ENCODE results near the gene COBL. TPM values are rescaled to one million over a fixed set of nuclear protein-coding genes. Genes with fewer than 3 reads are reported as not detected.

The COBL gene
- total RNA-seq, 1 donor from 2014 or later: 0.05 TPM

DNA sequence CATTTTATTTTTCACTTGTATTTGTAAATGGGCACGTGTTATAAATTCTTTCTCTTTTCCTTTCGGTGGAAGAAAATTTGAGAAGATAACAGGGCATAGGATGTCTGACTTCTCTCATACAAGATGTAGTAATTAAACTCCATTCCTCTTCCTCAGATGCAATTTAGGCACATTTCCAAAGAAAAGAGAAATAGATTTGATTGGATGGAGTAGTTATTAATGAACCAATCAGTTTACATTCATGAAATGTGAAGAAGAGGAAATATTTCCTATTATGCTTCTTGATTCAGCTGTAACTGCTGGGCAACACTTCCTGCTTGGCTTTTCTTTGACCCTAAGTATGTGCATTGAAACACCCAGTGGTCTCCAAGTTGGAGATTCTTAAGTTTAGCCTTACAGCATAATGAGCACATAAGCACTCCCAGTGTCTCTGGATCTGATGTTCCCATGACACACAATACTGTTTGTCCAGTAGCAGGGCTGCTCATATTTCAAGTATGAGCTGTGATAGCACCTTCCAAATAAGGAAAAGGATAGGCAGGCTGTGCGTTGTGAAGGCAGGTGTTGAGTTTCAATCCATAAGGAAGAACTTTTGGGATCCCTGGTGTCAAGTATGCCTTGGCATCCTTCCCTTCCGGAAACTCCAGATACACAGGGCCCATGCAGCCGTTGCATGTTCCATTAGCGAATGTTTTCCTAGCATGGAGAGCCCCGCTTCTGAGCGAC lies 33.4 kb upstream of the COBL start:
- TF ChIP-seq, protein P1, sequence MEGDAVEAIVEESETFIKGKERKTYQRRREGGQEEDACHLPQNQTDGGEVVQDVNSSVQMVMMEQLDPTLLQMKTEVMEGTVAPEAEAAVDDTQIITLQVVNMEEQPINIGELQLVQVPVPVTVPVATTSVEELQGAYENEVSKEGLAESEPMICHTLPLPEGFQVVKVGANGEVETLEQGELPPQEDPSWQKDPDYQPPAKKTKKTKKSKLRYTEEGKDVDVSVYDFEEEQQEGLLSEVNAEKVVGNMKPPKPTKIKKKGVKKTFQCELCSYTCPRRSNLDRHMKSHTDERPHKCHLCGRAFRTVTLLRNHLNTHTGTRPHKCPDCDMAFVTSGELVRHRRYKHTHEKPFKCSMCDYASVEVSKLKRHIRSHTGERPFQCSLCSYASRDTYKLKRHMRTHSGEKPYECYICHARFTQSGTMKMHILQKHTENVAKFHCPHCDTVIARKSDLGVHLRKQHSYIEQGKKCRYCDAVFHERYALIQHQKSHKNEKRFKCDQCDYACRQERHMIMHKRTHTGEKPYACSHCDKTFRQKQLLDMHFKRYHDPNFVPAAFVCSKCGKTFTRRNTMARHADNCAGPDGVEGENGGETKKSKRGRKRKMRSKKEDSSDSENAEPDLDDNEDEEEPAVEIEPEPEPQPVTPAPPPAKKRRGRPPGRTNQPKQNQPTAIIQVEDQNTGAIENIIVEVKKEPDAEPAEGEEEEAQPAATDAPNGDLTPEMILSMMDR (conservative IDR thresholded peaks at IDR 0.05): no peak
- no peaks in the 10 kb centered on the region for H3K4me1 Mint-ChIP-seq
- H3K27me3 Mint-ChIP-seq (ENCODE audit: low read depth): peaks cover 6% of the 10 kb centered on the region
- H3K4me3 Mint-ChIP-seq: no peak overlapping the region
- no peaks in the 10 kb centered on the region for H3K36me3 Mint-ChIP-seq (ENCODE audit: low read depth)
- DNase-seq (ENCODE audit: low read depth, low spot score): no peak
- peaks cover 3% of the 10 kb centered on the region for H3K9me3 Mint-ChIP-seq
- H3K27ac Mint-ChIP-seq (ENCODE audit: unreplicated experiment): no peak overlapping the region

DNA sequence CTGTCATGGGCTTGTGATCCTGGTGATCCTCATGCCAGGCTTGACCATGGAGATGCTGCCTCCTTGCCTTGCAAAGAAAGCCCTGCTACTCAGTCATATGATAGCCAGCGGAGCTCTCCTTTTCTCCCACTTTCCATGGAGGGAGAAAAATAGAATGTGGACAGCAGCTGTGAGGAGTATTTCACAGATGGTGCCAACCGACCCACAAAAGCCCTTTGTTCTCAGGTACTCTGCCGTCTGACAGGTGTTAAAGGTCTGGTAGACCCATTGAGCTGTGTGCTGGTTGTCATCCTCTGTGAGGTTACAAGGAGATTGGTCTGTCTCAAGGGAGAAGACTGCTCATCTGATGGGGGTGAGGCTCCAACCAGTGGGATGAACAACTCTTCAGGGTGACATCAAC lies 29.5 kb upstream of the COBL start:
- Mint-ChIP-seq H3K27ac (ENCODE audit: unreplicated experiment) (no peak overlapping the region), H3K4me3 (no peak overlapping the region), H3K9me3 (no peaks in the 10 kb centered on the region), H3K4me1 (no peaks in the 10 kb centered on the region), H3K36me3 (ENCODE audit: low read depth) (no peaks in the 10 kb centered on the region), H3K27me3 (ENCODE audit: low read depth) (peaks cover 6% of the 10 kb centered on the region)
- DNase-seq (ENCODE audit: low read depth, low spot score): no peak
- TF ChIP-seq, protein P1 (conservative IDR thresholded peaks at IDR 0.05): no peak

DNA sequence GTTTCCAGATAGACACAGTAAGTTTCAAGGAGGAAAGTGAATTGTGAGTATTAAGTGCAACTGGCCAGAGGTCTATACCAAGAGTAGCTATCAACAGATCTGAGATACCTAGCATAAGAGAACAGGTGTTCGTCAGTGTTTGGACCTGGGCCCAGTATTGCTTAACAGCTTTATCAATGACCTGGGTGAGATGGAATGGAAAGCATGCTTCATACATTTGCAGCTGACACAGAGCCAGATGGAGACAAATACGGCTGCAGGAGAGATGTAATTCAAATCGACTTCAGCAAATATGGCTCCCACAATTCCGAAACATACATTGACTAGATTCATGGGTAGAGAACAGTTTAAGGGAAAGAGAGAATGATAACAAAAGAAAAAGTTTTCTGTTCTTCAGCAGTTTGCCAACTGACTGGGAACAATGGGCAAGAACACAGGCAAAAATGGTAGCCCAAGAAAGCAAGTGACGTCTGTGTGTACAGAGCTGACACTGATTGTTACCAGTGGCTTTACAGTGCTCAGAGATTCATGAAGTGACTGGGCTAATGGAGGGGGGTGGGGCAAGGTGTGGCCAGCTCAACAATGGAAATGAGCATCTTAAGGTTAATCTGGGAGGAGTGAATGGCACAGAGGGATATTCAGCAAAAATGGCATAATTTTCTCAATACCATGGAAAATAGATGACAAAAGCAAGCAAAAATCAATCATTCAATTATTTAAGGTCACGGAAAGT lies 28.0 kb upstream of the COBL start:
- Mint-ChIP-seq H3K4me1 (no peaks in the 10 kb centered on the region), H3K4me3 (no peak overlapping the region), H3K27me3 (ENCODE audit: low read depth) (peaks cover 6% of the 10 kb centered on the region), H3K9me3 (no peaks in the 10 kb centered on the region), H3K36me3 (ENCODE audit: low read depth) (no peaks in the 10 kb centered on the region), H3K27ac (ENCODE audit: unreplicated experiment) (no peak overlapping the region)
- TF ChIP-seq, protein P1 (conservative IDR thresholded peaks at IDR 0.05): no peak
- no peak for DNase-seq (ENCODE audit: low read depth, low spot score)

DNA sequence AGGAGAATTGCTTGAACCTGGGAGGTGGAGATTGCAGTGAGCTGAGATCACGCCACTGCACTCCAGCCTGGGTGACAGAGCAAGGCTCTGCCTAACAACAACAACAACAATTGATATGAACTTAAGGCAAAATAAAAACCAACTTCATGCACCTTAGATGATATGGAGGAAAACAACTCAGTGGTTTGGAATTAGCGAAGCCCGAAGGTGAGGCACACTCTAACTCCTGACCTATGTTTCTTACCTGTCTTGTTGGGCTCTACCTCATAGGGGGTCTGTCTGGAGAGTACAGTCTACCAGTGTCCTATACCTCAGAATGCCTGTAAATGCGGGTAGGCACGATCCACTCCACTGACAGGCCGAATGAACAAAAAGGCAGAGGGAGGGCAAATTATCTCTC lies 24.3 kb upstream of the COBL start:
- no peaks in the 10 kb centered on the region for H3K4me1 Mint-ChIP-seq

DNA sequence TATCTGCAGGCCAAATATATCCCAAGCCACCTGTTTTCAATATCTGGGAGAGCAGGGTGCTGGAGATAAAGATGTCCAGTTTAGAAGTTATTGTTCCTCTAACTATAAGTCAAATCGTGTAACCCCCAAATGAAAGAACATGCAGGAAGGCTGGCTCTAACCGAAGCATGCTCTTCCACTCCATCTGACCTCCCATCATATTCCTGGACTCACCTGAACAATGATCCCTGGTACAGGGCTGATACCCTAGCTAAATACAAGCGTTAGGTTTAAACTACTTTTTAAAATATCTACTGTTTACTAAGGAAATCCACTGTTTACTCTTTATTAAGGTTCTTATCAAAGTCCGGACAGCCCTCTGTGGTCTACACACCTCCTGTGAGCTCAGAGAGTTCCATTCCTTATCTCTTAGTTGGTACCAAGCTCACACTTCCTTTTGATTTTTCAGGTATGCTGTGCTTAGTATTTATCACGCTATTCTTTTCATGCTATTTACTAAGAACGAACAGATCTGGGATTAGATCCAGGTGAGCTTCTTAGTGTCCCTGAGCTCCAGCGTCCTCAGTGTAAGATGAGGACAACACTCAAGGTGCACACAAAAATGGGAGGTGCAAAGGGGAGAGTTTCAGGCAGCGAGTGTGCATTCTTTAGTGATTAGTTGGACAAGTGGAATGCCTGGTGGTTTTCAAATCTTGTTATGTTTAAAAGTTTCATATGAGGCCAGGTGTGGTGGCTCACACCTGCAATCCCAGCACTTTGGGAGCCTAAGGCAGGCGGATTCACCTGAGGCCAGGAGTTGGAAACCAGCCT lies 23.6 kb upstream of the COBL start:
- no peak for DNase-seq (ENCODE audit: low read depth, low spot score)
- H3K27me3 Mint-ChIP-seq (ENCODE audit: low read depth): no peaks in the 10 kb centered on the region
- H3K4me1 Mint-ChIP-seq: no peaks in the 10 kb centered on the region
- H3K4me3 Mint-ChIP-seq: no peak overlapping the region
- no peak overlapping the region for H3K27ac Mint-ChIP-seq (ENCODE audit: unreplicated experiment)
- no peaks in the 10 kb centered on the region for H3K36me3 Mint-ChIP-seq (ENCODE audit: low read depth)
- TF ChIP-seq, protein P1 (conservative IDR thresholded peaks at IDR 0.05): no peak
- H3K9me3 Mint-ChIP-seq: no peaks in the 10 kb centered on the region

More for the DNA sequence above, 24.3 kb upstream of the COBL start:
- peaks cover 1% of the 10 kb centered on the region for H3K27me3 Mint-ChIP-seq (ENCODE audit: low read depth)
- TF ChIP-seq, protein P1 (conservative IDR thresholded peaks at IDR 0.05): no peak
- no peak overlapping the region for H3K27ac Mint-ChIP-seq (ENCODE audit: unreplicated experiment)
- H3K36me3 Mint-ChIP-seq (ENCODE audit: low read depth): no peaks in the 10 kb centered on the region
- H3K9me3 Mint-ChIP-seq: no peaks in the 10 kb centered on the region
- H3K4me3 Mint-ChIP-seq: no peak overlapping the region
- DNase-seq (ENCODE audit: low read depth, low spot score): no peak

All from neural crest cell (in vitro differentiated cells).